Cerebellar nuclear complex (tissue), 1 donor: ENCODE measurements around the gene WHAMM.
"Not testable (repeated sequence)": the region's sequence is repeated elsewhere in the genome, so short reads cannot be mapped to it uniquely, and the experiment has no call there.

Experiments used
- DNase-seq, 2 experiments: peaks; one replicate each; lab custom pipeline; 2025; lab: John Stamatoyannopoulos, UW

The WHAMM gene, protein sequence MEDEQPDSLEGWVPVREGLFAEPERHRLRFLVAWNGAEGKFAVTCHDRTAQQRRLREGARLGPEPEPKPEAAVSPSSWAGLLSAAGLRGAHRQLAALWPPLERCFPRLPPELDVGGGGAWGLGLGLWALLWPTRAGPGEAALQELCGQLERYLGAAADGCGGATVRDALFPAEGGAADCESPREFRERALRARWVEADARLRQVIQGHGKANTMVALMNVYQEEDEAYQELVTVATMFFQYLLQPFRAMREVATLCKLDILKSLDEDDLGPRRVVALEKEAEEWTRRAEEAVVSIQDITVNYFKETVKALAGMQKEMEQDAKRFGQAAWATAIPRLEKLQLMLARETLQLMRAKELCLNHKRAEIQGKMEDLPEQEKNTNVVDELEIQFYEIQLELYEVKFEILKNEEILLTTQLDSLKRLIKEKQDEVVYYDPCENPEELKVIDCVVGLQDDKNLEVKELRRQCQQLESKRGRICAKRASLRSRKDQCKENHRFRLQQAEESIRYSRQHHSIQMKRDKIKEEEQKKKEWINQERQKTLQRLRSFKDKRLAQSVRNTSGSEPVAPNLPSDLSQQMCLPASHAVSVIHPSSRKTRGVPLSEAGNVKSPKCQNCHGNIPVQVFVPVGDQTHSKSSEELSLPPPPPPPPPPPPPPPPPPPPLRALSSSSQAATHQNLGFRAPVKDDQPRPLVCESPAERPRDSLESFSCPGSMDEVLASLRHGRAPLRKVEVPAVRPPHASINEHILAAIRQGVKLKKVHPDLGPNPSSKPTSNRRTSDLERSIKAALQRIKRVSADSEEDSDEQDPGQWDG

GRCh38 chr15:82809308-82810060, at the start of gene WHAMM:
TSS of gene WHAMM (plus strand) at chr15:82809628. CDS start at chr15:82809727, 99 bp downstream.
- DNase-seq, result peak; percentile 75 to 96

GRCh38 chr15:82763361-82764116, 45.9 kb upstream of the WHAMM start:
- no peak for DNase-seq

GRCh38 chr15:82764117-82764490, 45.3 kb upstream of the WHAMM start:
- DNase-seq, result no peak

- DNase-seq, result no peak
Observed at GRCh38 chr15:82764740-82765139, 44.7 kb upstream of the WHAMM start.

DNA sequence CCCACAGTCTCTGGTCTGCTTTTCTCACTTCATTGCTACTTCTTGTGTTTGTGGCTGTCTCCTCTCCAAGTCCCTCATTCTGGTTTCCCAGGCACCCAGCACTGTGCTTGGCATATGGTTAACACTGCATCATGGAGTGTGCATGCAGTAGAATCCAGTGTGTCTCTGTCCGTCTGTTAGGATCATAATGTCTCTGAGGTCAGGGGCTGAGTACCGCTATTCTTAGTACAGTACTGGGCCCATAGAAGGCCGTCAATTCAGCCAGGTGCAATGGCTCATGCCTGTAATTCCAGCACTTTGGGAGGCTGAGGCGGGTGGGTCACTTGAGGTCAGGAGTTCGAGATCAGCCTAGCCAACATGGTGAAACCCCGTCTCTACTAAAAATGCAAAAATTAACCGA, 43.2 kb upstream of the WHAMM start:
- DNase-seq, result not testable (repeated sequence)

GRCh38 chr15:82767163-82767829, 42.1 kb upstream of the WHAMM start:
- DNase-seq, result no peak

DNA sequence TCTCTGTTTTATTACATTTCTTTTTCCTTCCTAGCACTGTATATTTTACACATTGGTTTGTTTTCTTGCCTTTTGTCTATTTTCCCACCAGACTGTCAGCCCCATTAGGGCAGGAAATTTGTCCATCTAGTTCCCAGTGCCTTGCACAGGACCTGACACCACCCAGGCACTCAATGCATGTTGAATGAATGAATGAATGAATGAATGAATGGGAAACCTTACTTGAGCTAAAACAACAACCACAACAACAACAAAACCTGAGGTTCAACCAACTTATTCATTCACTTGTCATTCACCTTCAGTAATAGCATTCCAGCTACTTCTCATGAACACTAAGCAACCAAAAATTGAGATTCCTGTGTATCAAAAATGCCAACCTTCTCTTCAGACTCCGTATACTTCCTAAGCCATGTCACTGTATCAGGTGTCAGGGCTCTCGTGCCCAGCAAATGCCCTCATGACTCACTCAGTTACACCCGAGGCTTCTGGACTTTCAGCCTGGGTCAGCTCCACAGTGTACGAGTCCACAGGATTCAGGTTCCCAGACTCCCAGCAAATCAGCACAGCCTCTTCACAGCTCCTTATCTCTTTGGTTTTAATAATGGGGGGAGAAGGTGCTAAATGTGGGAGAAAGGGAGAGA, 40.9 kb upstream of the WHAMM start:
- DNase-seq, result no peak

- no peak for DNase-seq
Observed at GRCh38 chr15:82771789-82772607, 37.4 kb upstream of the WHAMM start.

DNA sequence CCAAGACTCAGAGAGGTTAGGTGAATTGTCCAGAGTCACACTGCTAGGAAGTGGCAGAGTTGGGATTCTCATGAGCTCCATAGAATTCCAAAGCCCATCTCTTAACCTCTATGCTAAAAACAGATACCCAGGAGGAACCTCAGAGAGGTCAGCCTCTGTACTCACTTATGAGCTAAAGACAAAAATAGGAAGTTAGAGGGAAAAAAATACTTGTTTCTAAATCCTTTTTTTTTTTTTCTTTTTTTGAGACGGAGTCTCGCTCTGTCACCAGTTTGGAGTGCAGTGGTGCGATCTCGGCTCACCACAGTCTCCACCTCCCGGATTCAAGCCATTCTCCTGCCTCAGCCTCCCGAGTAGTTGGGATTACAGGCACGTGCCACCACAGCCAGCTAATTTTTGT, 34.9 kb upstream of the WHAMM start:
- no peak for DNase-seq

DNA sequence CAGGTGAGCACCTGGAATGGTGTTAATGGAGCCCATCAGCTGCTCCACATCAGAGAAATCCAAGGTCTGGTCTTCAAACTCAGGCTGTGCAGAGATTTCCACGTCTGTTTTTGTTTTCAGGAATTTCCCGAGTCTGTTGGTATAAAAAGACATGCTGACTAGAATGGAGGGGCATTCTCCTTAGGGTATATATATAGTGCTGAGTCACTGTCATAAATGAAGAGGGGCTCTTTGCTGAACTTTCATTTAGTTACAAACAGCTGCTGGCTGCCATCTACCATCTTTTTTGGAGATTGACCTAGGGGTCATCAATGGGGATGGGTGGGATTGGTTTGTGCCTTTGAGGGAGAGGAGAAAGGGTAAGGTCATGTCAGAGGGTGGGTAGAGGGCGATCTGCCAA, 30.7 kb upstream of the WHAMM start:
- DNase-seq, result no peak

- DNase-seq, result no peak
Observed at GRCh38 chr15:82781349-82781748, 28.1 kb upstream of the WHAMM start.

GRCh38 chr15:82788496-82788895, 20.9 kb upstream of the WHAMM start:
- no peak for DNase-seq

DNA sequence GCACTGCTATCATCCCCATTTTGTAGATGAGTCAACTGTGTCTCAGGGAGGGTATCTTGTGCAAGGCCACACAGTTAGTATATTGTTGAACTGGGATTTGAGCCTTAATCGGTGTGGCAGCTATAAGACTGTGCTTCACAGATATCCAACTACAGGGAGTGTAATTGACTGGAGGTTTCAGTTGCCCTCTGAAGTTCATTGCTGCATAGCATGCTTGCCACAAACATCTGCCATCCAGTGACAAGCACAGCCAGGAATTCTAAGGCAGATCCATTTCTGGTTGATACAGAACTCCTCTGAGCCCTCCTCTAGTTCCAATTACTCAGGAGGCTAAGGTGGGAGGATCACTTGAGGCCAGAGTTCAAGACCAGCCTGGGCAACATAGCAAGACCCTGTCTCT, 19.9 kb upstream of the WHAMM start:
- DNase-seq, result no peak

DNA sequence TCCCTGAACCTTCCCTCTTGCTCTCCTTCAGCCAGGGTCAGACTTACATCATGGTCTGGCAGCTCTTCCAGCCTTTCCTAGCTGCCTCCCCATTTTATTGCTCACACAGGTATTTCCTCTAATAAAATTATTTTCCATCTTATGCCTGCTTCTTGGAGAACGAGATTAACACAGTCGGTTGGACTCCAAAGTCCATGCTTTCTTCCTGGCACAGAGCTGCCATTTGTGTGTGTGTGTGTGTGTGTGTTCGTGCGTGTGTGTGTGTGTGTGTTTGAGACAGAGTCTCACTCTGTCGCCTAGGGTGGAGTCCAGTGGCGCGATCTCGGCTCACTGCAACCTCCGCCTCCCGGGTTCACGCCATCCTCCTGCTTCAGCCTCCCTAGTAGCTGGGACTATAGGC, 19.1 kb upstream of the WHAMM start:
- DNase-seq, result no peak

GRCh38 chr15:82792068-82792467, 17.4 kb upstream of the WHAMM start:
- DNase-seq, result no peak

DNA sequence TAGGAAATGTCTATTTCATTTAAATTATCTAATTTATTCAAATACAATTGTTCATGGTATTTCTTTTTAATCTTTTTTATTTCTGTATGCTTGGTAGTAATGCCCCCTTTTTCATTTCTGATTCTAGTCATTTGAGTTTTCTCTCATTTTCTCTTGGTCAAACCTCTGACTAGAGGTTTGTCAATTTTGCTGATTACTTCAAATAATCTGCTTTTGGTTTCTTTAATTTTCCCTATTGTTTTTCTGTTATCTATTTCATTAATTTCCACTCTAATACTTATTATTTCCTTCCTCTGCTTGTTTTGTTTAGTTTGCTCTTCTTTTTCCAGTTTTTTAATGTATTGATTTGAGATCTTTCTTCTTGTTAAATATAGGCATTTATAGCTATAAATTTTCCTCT, 15.7 kb upstream of the WHAMM start:
- DNase-seq, result no peak

DNA sequence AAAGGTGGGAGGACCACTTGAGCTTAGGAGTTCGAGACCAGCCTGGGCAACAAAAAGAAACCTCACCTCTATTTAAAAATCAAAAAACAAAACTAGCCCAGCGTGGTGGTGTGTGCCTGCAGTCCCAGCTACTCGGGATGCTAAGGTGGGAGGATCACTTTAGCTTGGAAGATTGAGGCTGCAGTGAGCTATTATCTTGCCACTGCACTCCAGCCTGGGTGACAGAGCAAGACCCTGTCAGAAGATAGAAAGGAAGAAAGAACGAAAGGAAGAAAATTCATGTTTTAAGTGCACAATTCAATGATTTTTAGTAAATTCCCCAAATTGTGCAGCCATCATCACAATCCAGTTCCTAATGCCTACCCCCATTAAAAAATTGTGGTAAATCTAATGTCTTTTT, 11.3 kb upstream of the WHAMM start:
- DNase-seq, result no peak

DNA sequence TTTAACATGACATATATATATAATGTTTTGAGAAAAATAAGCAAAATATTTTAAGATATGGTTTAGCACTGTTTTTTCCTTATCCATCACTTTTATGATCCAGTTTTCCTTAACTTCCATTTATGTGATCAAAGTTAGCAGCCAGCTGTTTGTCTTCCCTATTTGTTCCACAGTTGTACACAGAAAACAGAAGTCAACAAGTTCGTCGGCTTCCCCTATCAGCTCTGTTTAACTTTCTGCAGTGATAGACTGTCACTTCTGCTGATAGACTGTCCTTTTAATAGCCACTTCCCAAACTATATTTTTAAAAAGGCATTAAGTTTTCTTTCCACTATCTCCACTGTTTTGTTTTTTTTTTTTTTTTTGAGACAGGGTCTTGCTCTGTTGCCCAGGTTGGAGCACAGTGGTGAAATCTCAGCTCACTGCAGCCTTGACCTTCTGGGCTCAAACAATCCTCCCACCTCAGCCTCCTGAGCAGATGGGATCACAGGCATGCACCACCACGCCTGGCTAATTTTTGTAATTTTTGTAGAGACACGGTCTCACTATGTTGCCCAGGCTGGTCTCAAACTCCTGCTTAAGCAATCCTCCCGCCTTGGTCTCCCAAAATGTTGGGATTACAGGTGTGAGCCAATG, 10.8 kb upstream of the WHAMM start:
- DNase-seq, result no peak

DNA sequence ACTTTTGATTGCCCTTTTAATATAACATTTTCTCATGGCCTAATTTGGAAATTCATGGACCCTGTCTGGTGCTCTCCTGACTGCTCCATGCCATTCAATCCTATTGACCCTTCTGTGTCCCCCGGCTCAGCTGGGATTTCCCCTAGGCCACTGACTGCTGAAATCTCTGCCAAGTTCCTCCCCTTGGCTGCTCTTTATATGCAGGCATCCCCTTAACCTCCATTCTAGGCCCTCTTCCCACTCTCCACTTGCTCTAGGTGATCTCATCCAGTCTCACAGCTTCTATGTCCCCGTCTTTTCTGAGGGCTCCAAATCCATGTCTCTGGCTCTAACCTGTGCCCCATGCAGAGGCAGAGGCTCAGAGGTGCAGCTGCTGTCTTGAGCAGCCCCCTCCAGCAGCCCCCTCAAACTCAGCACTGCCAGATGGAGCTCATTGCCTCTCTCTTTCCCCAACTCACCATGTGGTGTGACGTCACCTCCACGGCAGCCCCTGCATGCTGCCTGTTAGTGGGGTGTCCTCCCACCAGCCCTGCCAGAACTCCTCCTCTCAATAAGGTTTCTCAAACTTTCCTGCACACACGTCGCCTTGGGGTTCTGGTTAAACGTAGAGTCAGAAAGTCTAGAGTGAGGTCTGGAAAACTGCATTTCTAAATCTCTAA, 10.1 kb upstream of the WHAMM start:
- no peak for DNase-seq
